ENCODE results near the gene UBE2H. TPM values are rescaled to one million over a fixed set of nuclear protein-coding genes. Genes with fewer than 3 reads are reported as not detected.

The UBE2H gene
- total RNA-seq, 4 donors from 2014 or later: 31.0 to 131 (median 53.3) TPM

GRCh38 chr7:129821476-129821875, 131.3 kb downstream of the UBE2H start:
- DNase-seq: no peak
- 85% methylated on average over 2 of the region's 2 CpGs; no CpG with 5 or more reads in 1 of the 2 donors for WGBS, 2 donors (ENCODE audit: low coverage in 1 of 2)
- Histone ChIP-seq H3K4me1 (peaks cover 0 to 15% (median 10%) of the 10 kb centered on the region in 4 donors), H3K27me3 (no peaks in the 10 kb centered on the region), H3K9me3 (peaks cover 3 to 4% of the 10 kb centered on the region in 2 donors), H3K4me3 (no peak overlapping the region), H3K27ac (no peak overlapping the region), H3K36me3 (no peaks in the 10 kb centered on the region)
- intact Hi-C loops (cut with DNase I; ENCODE audit: low total_unique reads): loop anchor here (10.0 kb wide), 1 partner anchor 193 kb away; no protein-coding TSS in a partner anchor
- in situ Hi-C loops (cut with MboI; ENCODE audit: low pct_ligation_motif_present in 1 of 4, low pct_unique_long_range_greater_than_20kb in 1 of 4, low sequenced_read_pairs in 3 of 4): loop anchor here in 3 of 4 donors (10.0 to 25.0 kb wide), 2 partner anchors 159 to 193 kb away; no protein-coding TSS in a partner anchor
- TF ChIP-seq POLR2AphosphoS5 (IDR thresholded peaks at IDR 0.05) (no peak), POLR2A (IDR thresholded peaks at IDR 0.05) (no peak), EP300 (IDR thresholded peaks at IDR 0.05; ENCODE audit: low read depth) (no peak)
- TF ChIP-seq, protein P1, sequence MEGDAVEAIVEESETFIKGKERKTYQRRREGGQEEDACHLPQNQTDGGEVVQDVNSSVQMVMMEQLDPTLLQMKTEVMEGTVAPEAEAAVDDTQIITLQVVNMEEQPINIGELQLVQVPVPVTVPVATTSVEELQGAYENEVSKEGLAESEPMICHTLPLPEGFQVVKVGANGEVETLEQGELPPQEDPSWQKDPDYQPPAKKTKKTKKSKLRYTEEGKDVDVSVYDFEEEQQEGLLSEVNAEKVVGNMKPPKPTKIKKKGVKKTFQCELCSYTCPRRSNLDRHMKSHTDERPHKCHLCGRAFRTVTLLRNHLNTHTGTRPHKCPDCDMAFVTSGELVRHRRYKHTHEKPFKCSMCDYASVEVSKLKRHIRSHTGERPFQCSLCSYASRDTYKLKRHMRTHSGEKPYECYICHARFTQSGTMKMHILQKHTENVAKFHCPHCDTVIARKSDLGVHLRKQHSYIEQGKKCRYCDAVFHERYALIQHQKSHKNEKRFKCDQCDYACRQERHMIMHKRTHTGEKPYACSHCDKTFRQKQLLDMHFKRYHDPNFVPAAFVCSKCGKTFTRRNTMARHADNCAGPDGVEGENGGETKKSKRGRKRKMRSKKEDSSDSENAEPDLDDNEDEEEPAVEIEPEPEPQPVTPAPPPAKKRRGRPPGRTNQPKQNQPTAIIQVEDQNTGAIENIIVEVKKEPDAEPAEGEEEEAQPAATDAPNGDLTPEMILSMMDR (IDR thresholded peaks at IDR 0.05): no peak

- in situ Hi-C loops (cut with MboI; ENCODE audit: low pct_ligation_motif_present in 1 of 4, low pct_unique_long_range_greater_than_20kb in 1 of 4, low sequenced_read_pairs in 3 of 4): loop anchor here in 1 of 4 donors (25.0 kb wide), 1 partner anchor 154 kb away; no protein-coding TSS in a partner anchor
- 95 to 96% methylated on average over 3 of the region's 3 CpGs for WGBS, 2 donors (ENCODE audit: low coverage in 1 of 2)
- TF ChIP-seq POLR2AphosphoS5 (IDR thresholded peaks at IDR 0.05): no peak
- no peak for TF ChIP-seq POLR2A (IDR thresholded peaks at IDR 0.05)
- TF ChIP-seq EP300 (IDR thresholded peaks at IDR 0.05; ENCODE audit: low read depth): no peak
- TF ChIP-seq, protein P1 (IDR thresholded peaks at IDR 0.05): no peak
- Histone ChIP-seq H3K36me3 (no peaks in the 10 kb centered on the region), H3K27ac (no peak overlapping the region), H3K9me3 (peaks cover 4% of the 10 kb centered on the region in 2 donors), H3K4me3 (no peak overlapping the region), H3K27me3 (no peaks in the 10 kb centered on the region), H3K4me1 (no peaks in the 10 kb centered on the region)
- intact Hi-C loops (cut with DNase I; ENCODE audit: low total_unique reads): no loop called here
- DNase-seq: no peak
Measured at GRCh38 chr7:129816742-129817141, 136.0 kb downstream of the UBE2H start.

GRCh38 chr7:129807863-129808262, 144.9 kb downstream of the UBE2H start:
- intact Hi-C loops (cut with DNase I; ENCODE audit: low total_unique reads) (no loop called here), in situ Hi-C loops (cut with MboI; ENCODE audit: low pct_ligation_motif_present in 1 of 4, low pct_unique_long_range_greater_than_20kb in 1 of 4, low sequenced_read_pairs in 3 of 4) (loop anchor here in 2 of 4 donors (10.0 to 25.0 kb wide), 2 partner anchors 143 to 146 kb away; no protein-coding TSS in a partner anchor)
- Histone ChIP-seq H3K27me3 (no peaks in the 10 kb centered on the region), H3K27ac (no peak overlapping the region), H3K36me3 (no peaks in the 10 kb centered on the region), H3K9me3 (no peaks in the 10 kb centered on the region), H3K4me1 (no peaks in the 10 kb centered on the region), H3K4me3 (no peak overlapping the region)
- no peak for DNase-seq
- 80 to 96% methylated on average over 1 to 3 of the region's 3 CpGs for WGBS, 2 donors (ENCODE audit: low coverage in 1 of 2)
- TF ChIP-seq POLR2A (IDR thresholded peaks at IDR 0.05): no peak
- TF ChIP-seq POLR2AphosphoS5 (IDR thresholded peaks at IDR 0.05): no peak
- no peak for TF ChIP-seq EP300 (IDR thresholded peaks at IDR 0.05; ENCODE audit: low read depth)
- TF ChIP-seq, protein P1 (IDR thresholded peaks at IDR 0.05): no peak

- in situ Hi-C loops (cut with MboI; ENCODE audit: low pct_ligation_motif_present in 1 of 4, low pct_unique_long_range_greater_than_20kb in 1 of 4, low sequenced_read_pairs in 3 of 4): loop anchor here in 2 of 4 donors (10.0 to 25.0 kb wide), 2 partner anchors 140 to 143 kb away; no protein-coding TSS in a partner anchor
Measured at GRCh38 chr7:129804890-129805719, 147.7 kb downstream of the UBE2H start.

More at GRCh38 chr7:129804890-129805719, 147.7 kb downstream of the UBE2H start:
- no peak for DNase-seq
- WGBS, 2 donors (ENCODE audit: low coverage in 1 of 2): 61 to 80% methylated on average over 1 to 10 of the region's 11 CpGs
- no peak overlapping the region for H3K27ac ChIP-seq
- TF ChIP-seq POLR2AphosphoS5 (IDR thresholded peaks at IDR 0.05): no peak
- TF ChIP-seq, protein P1 (IDR thresholded peaks at IDR 0.05): no peak
- no peak for TF ChIP-seq POLR2A (IDR thresholded peaks at IDR 0.05)
- TF ChIP-seq EP300 (IDR thresholded peaks at IDR 0.05; ENCODE audit: low read depth): no peak
- intact Hi-C loops (cut with DNase I; ENCODE audit: low total_unique reads): no loop called here
- H3K9me3 ChIP-seq: no peaks in the 10 kb centered on the region
- H3K4me1 ChIP-seq: no peaks in the 10 kb centered on the region
- H3K27me3 ChIP-seq: peaks cover 9% of the 10 kb centered on the region
- no peaks in the 10 kb centered on the region for H3K36me3 ChIP-seq
- no peak overlapping the region for H3K4me3 ChIP-seq
